GM18508 (cell line): ENCODE data around the gene S100PBP.

Source experiments
- ATAC-seq: cut with Tn5 transposase; IDR thresholded peaks from one replicate; pipeline ENCODE4 v1.9.1; 2021; ENCODE audit warnings: moderate number of reproducible peaks; ENCODE audit not compliant: insufficient read depth, unreplicated experiment

Gene S100PBP

DNA sequence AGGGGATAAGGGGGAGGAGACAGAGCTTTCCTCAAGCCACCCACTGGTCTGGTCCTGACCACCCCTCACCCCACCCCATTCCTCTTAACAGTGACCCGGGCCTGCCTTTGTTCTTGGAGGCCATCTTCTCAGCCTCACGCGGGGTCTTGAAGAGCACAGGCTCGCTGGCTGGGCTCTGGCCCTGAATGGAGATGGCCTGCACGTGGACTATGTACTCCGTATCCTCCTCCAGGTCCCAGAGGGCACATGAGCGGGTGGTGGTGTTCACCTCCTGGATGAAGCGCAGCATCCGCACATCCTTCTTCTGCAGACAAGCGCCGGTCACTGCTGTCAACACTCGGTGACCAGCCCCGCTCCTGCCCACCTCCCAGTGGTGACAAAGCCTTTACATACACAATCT, 50.6 kb downstream of the S100PBP start:
- ATAC-seq, result no peak

DNA sequence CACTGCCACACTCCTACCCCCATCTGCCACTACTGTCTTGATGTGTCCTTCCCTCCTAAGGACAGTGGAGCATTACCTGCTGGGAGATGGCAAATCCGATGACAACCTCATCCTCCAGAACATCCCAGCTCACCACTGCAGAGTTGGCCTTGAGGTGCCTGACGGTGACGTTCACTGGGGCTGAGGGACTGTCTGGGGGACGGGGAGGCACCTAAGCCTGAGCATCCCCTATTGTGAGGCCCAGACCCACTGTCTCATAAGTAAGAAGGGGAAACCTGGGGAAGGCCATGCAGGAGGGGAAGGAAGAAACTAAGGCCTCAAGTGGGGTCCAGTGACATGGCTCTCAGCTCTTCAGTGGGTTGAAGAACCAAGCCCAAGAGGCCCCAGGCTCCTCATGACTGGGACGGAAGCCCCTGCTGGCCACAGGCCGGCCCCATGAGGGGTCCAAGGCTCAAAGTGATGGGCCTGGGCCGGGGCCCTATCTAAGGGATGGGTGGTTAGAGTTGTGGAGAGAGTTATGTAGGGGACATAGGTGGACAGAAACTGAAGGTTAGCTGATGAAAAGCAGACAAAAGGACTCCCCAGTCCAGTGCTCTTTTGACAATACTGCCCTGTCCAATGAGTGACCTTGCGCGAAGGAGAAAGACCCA, 51.5 kb downstream of the S100PBP start:
- ATAC-seq, result no peak

DNA sequence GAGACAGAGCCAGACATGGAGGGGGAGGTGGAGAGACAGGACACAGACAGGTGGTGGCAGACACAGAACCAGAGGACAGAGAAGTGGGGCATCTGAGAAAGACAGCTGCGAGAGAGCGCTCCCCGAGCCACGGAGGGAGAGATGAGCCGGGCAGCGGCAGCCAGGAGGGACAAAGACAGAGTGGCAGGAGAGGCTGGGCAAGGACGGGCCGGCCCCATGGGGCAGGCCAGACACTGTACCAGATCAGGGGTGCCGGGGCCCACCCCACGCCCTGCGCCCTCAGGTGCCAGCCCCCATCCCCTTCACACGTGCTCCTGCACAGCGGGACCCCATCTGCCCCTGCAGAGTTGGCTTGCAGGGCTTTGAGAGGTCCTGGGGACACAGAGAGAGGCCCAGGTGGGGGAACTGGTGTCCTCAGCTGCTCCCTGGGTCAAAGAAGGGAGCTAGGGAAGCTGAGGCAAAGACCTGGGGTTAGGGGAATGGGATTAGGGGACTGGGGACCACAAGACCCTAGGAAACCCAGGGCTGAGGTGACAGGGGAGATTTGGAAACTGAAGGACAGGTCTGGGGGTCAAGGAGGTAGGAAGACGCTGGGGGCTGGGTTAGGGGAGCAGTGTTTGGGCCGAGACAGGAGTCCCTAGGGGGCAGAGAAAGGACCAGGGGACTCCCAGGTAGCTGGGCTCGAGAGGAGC, 52.6 kb downstream of the S100PBP start:
- ATAC-seq, result no peak

DNA sequence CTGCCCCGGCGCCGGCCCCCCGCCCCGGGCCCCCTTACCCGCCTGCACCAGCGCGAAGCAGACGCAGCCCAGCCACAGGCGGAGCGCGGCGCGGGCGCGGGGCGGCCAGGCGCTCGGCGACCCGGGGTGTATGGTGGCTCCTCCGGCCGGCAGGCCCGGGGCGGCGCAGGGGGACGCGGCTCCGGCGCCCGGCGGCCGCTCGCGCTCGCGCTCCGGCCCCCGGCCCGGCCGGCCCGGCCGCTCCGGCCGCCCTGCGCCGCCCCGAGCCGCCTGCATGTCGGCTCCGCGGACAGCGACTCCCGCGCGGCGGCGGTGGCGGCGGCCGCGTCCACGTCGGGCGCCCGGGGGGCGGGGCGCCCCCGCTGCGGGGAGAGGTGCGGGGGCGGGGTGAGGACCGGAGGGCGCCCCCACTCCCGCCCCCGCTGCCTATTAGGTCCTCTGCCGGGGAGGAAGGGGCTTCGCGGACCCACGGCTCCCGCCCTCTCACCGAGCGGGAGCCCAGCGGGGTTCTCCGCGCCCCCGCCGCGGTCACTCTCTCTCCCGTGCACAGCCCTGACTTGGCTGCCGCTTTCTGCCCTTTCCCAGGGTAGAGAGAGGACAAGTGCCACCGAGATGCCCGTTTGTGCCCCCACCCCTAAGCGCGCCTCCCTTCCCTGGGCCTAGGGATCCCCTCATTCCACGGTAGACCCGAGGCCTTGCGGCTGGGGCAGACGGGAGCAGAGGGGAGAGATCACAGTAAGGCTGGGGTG, 53.3 kb downstream of the S100PBP start, which contains the start of gene FNDC5:
Gene FNDC5, minus strand, starts transcription at position 298 of the 749 bp plus-strand sequence.
- no peak for ATAC-seq

DNA sequence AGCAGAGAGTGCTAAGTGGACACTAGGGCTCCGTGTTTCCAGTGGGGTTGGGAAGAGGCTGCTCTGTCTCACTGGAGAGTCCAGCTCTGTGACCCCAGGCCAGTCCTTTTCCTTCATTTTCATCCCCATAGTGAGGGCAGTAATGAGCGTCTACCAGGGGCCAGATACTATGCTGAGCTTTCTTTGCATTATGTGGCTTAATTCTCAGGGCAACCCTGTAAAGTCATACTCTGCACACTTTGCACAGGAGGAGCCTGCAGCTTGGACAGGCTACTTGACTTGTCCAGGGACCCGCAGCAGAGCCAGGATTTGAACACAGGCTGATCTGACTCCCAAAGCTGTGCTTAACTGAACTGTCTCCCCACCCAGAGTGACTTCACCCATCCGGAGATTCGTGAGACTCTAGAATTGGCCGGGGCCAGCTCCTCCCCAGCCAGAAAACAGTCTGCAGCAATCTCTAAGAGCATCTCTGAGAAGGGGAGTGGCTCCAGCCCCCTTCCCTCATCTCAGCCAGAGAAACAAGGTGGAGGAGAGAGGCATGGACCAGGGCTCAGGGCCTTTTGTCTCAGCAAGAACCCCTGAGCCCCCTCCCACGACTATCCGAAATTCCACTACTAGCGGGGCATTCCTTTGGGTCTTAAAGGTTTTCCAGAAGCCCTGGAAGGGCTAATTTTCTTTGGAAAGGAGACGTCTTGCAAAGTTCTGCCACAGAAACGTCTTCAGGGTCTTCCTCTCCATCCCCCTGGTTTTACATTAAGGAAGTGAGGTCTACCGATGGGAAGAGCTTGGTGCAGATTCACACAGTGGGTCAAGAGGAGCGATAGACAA, 54.1 kb downstream of the S100PBP start:
- no peak for ATAC-seq

DNA sequence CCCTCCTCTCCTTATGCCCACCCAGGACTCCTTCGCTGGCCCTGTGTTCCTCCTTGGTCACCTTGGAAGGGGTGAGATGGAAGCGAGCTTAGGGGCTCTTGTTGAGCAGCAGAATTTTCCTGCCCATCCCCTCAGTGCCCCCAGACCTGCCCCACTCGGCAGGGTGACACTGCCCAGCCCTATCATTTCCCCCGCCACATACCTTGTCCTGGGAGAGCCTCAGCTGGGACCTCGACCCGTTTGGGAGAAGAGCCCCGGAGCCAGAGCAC, 54.7 kb downstream of the S100PBP start:
- no peak for ATAC-seq

DNA sequence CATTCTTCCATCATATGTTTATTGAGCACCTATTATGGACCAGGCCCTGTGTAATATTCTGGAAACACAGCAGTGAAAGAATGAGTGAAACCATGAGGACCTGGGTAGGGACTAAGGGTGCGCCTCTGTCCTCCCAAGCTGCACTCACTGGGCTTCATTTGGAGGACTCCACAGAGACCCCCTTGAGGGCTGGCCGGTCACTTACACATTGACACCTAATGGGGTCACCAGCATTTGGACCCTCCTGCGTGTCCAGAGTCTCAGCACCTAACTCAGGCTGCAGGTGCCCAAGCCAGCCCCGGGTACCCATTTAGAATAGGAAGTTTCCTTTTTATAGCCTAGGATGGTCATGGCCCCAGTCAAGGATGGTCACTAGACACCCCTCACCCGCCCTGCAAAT, 56.0 kb downstream of the S100PBP start:
- no peak for ATAC-seq

DNA sequence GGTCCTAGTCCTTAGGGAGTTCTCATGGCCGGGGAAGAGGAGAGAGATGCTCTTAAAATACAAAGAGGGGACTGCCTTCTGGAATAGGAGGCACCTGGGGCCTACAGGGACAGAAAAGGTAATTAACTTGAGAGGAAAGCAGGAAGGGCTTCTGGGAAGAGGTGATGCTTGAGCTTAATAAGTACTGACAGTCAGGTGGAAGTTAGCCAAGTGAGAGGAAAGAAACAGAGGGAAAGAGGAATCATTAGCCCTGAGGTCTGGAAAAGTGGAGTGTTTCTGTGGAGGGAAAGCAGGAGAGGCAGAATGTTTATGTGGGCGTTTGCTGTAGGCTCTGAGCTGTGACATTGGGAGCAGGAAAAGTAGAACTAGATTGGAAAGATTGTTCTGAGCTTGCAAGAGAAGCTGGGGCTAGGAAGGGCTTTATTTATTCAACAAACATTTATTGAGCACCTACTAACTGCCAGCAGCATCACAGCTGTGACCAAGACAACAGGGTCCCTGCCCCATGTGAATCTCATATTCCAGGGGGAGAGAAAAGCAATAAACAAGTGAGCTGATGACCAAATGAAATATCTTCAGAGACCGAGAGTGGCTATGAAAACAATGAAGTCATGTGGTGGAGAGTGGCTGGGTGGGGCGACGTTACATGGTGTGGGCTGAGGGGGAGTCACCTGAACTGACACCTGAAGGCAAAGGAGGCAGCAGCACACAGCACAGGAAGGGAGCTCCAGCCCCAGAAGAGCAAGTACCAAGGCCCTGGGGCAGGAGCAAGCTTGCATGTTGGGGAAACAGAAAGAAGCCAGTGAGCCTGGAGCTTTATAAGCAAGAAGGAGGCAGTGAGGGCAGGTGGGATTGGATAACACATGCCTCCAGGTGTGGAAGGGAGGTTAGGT, 57.7 kb downstream of the S100PBP start:
- ATAC-seq, result no peak

DNA sequence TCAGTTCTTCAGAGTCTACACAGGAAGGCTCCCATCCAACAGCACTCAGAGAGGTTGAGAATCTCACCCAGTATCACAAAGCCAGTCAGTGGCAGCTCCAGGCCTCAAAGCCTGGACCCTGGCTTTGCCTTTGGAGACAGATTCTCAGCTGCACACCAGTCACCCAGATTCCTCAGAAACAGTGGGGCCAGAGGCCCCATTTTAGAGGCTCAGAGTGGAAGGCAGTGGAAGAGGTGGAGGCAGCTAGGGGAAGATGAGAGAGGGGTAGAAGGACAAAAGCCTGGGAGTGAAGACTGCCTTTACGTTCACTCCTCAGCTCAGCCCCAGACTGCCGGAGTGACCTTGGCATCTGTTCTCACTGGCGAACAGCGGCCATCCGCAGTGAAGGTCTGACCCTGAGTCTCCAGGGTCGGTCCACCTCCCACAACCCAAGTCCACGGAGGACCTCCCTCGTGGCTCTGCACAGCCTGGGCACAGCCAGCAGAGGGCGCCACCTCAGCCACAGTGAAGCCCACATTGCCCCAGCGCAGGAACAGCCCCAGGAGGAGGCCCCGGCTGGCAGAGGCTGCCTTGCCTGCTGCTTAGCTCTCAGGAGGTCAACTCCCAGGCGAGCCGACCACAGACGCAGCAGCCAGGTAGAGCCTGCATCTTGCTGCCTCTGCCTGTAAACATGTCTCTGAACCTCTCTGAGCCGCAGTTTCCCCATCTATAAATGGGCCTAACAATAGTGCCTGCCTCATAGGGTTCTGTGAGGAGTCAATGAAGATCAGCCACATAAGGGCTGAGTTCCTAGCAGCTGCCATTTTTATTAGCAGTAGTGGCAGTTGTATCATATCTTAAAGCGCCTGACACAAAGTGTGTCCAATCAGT, 59.1 kb downstream of the S100PBP start:
- ATAC-seq, result no peak

DNA sequence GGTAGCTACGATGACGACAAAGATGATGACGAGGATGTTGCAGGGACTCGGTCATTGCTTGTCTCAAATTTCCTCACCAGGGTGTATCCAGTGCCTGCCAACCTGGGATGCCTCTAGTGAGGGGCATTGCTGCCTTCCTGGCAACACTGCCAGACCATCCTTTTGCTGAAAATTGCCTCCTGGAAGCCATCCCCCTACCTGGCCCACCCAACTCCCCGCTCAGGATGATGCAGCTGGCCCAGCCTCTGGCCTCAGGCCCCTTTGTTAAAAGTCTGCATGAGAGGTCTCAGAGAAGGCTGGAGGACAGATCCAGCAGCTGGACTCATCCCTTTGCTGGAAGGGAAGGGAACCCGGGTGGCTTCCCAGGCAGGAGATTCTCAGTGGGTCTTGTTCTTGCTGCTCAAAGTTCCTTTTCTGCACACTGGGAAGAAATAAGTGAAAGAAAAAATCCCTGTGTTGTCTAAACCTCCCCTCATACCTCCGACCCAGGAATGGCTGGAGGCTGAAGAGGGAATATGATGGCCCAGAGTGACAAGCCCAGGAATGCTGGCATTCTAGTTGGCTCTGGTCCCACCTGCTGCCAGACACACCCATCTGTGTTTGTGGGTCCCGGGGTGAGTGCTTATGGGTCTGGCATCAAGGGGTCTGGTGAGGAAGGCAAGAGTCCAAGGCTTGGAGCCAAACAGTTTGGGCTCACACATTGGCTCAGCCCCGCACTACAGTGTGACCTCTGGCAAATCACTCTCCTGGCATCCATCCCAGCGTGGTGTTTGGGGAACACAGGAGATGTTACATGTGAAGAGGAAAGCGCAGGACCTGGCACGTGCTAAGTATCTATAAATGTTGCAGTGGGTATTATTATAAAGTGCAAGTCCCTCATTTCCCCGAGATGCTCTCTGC, 60.0 kb downstream of the S100PBP start:
- ATAC-seq, result no peak

DNA sequence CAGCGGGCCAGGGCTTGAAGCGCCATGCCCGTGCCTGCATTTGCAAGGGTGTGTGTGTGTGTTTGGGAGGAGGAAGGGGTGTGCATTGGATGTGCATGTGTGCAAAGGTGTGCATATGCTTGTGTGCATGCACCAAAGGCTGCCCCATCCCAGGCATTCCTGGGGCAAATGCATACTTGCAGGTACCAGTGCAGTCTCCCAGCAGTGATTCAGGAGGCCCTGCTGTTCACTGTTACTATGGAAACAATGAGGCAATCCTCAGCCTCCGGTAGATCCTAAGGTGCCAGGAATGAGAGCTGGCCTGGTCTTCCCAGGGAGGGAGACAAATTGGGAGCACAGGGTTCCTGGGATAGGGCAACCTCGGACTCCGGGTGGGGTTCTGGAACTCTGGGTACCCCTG, 60.7 kb downstream of the S100PBP start:
- no peak for ATAC-seq

DNA sequence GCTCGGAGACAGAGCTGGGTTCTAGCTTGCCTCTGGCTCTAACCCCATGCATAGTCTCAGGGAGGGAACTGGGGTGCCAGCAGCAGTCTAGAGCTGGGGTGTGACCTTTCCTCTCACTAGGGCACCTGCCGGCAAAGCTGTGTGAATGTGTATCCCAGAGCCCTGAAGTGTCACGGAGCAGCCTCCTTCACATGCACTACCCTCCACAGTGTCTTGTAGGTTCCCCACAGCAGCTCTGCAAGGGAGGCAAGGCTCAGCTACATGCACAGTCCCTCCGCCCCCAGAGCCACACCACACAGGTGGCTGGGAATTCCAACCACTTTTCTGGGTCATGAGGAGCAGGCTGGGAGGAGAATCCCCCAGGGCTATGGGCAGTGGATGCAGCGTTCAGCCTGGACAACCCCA, 61.2 kb downstream of the S100PBP start:
- ATAC-seq, result no peak

DNA sequence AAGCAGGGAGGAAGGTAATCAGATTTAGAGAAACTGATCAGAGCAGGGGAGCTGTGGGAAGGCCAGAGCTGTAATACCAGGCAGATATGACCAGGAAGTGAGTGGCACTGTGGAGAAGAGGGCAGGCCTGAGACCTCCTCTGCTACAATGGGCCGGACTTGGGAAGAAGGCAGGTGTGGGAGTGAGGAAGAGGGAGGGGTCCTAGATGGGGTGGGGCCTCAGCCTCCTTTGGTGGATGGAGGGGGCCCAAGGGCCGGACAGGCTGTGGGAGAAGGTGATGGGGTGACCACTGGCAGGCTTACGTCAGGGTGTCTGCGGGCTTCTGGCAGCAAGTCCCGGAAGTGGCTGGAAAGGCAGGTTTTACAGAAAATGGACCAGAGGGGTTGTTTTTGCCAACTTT, 63.8 kb downstream of the S100PBP start:
- no peak for ATAC-seq

DNA sequence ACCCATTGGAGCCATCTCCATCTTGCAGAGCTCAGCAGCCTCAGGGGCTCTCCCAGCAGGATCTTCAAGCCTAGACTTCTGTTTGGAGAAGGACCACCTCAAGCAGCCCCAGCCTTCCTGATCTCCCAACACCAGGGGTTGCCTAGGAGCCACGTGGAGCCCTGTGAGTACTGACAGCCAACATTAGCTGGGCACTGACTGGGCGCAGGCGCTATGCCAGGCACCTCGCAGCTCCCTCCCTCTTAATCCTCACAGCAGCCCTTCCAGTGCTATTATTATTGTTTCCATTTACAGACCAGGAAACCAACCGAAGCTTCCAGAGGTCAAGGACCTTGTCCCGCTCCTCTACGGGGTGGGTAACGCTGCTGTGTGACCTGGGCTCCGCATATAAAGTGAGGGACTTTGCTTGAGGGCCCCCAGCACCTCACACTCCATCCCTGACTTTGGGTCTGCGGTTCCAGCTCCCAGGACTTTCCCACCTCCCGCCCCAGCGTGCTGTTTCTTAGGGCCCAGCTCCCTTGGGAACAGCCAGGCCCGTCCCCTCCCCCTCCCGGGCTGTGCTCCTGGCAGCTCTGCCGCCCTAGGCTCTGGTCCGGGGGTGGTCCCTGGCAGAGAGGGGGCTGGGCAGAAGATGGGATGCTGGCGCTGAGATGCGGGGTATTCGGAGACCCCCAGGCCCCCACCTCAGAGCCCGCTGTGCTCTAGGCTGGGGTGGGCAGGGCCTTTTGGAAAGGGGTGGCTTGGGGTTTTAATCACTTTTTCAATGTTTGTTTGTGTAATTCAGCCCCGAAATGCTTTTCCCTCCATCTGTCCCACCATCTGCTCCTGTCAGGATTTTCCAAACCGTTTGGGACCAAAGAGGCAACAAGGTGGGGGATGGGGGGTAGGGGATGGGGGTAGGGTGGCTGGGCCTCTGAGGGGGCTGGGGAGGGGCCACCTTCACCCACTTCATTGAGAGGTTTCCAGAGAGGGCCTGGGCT, 64.7 kb downstream of the S100PBP start:
- ATAC-seq, result no peak

DNA sequence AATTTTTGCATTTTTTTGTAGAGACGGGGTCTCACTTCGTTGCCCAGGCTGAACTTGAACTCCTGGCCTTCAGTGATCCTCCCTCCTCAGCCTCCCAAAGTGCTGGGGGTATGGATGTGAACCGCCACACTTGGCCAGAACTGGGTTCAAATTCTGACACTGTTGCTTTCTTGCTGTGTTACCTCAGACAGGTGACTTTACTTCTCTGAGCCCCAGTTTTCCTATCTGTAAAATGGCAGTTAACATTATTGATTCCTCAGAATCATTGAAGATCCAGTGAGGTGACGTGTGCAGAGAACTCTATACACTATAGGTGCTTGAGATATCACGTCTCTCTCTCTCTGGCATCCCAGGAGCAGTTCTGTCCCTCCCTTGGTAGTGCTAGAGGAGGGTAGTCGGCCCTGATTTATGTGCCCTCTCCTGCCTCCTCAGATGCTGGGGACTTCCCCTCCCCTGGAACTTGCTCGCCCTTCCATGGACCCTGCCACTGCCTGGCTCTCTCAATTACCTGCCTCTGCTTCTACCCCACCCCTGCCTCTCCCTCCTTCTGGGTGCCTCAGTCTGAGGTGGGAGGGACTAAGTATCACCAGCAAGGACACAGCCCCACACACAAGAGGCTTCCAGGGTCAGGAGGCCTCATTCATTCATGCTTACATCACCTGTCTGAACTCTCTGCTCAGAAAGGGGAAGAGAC, 66.0 kb downstream of the S100PBP start:
- no peak for ATAC-seq

DNA sequence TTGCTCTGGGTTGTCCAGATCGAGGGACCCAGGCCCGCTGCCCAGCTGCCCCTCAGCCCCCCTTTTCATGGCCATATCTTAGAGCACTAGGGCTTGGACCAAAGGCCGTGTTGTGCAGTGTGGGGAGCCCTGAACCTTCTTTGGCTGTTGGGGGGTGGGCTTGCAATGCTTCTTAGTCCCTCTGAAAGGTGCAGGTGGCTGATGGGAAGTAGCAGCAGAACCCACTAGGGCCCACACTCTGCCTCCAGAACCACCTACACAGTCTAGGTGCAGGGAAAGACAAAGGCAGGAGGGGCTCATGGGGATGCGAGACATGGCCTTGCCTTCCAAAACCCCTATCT, 66.5 kb downstream of the S100PBP start:
- no peak for ATAC-seq
